IPS DF 19.7 (cell line): ENCODE results near the gene VTI1A.

Experiments
- DNase-seq: peaks from one replicate; pipeline ENCODE4 v3.0.0-alpha.2; 2013; ENCODE audit warnings: low read depth, low spot score

The VTI1A gene

DNA sequence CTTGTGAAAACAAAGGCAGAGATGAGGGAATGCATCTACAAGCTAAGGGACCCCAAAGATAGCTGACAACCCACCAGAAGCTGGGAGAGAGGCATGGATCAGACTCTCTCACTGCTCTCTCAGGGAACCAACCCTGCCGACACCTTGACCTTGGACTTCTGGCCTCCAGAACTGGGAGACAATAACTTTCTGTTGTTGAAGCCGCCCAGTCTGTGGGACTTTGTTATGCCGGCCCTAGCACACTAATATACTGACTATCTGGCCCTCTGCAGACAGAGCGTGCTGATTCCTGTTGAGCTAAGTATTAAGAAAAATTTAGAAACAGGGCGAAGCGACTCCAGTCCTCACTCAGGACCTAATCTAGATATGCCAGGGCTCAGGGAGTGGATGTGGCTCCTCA lies 358.7 kb downstream of the VTI1A start:
- no peak for DNase-seq

DNA sequence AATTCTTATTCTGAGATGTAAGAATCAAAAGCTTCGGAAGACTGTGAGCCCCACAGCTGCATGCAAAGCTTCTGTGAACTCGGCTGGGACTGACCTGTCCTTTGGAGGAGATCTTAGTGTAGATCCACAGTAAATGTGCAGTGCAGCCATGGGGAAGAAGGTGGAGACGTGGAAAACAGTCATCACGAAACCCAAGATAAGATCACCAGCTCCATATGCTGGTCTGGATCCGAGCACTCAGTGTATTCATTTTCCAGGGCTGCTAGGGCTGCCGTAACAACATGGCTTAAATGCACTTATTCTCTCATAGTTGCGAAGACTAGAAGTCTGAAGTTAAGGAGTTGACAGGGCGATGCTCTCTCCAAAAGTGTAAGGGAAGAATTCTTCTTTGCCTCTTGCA lies 360.0 kb downstream of the VTI1A start:
- DNase-seq, result no peak

DNA sequence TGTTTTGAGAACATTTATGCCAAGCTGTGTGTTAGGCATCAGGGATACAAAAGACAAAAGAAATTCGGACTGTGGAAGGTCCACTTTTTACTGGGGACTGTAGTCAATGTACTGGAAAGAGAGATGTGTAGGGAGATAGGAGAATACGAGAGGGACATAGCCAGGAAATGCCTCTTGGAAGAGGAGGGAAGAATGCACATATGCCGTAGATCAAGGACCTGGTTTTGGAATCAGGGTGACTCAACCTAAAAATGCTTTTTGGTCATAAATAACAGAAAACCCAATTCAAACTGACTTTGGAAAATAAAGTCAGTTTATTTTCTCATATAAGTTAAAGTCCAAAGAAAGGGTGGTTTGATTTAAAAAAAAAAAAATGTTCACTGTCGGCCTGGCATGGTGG lies 362.7 kb downstream of the VTI1A start:
- DNase-seq, result no peak

DNA sequence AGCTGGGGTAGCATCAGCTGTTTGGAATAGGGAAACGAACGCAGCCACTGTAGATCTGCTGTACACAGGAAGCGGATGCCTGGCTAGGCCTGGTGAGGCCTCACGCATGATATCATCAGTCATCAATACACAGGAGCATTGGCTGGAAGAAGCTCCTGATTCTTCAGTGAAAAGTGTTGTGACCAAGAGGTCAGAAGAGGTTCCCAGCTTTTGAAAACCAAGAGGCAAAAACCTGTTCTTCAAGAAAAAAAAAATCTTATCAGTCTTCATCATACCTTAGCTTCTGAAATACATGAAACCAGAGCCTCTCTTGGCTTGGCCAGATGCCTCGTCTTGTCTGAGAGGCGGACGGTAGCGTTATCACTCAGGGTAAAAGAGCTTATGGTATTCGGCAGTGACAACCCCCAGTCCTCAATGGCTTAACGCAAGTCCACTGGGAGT lies 363.7 kb downstream of the VTI1A start:
- DNase-seq, result no peak

DNA sequence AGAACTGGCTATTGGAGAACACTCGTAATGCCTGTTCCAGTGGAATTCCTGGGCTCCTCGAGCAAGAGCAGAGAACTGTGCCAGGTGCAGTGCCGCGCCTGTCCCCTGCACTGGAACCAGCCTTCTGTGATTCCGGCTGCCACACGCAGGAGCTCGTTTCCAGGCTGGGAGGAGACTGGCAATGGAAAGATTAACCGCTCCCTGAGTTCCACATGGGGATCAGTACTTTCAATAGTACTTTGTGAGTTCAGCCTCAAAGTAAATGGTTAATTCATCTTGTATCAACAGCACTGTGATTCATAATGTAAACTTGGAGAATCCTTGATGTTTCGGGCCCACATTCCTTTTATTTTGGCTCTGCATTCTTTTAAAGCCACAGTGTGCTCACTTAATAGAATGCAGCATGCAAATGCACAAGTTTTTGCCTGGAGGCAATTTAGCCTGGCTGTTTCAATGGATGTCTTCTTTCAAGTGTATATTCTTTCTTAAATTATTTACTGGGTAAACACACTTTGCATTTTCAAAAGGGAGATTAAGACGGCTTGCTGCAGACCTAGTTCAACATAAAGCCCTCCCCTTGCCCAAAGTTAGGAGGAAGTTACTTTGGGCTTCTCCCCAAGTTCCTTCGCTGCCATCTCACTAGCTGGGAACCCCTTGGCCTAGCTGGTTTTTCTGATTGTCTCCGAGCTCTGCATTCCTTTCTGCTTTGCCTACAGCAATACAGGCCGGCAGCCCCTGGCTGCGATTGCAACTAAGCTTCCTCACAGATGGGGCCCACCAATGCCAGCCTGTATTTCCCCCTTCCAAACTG lies 364.9 kb downstream of the VTI1A start:
- DNase-seq, result peak; percentile 80

DNA sequence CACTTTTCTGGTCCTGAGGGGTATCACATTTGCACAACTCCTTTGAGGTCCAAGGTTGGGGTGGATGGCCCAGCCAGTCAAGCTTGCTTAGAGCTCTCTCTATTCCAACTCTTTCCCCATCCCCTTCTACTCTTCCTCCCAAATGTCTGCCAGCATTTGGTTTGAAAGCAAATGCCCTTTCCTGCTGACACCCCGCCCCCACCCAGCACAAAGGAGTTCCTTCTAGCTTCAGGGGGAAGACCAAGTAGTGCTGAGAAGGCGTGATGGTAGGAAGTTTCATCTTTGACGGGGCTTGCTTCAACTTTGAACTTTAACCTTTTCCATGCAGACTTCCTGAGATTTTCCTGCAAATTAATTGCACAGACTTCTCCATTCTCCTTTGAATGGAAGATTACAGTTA lies 365.6 kb downstream of the VTI1A start:
- no peak for DNase-seq

DNA sequence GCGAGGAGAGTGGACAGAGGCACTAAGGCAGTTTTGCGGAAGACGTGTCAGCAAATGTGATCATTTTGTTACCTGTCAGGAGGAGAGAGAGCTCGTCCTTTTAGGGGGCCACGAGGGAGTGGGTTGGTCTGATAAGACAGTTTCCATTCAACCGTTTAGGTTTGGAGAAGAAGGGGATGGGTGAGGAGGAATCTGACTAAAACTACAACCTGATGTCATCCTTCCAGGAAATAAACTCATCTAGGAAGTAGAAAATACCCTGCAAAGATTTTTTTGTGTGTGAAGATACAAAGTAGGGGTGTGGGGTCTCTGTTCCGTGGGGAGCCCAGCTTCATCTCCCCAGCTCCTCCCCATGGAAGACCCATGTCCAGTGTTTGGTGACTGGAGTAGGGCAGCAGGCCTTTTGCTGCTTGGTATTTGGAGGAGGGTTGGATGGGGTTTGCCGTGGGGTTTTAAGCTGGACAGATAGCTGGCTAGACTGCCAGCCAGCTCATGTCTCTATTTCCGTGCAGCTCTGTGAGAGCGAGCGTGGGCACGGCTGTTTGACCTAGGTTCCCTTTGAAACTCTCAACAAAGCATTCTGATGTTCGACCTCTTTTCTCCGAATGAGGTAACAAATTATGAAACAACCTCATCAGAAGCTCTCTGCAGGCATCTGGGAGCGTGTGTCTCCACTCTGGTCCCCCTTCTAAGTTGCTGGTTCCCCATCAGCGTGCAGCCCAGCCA lies 367.0 kb downstream of the VTI1A start:
- DNase-seq, result no peak

DNA sequence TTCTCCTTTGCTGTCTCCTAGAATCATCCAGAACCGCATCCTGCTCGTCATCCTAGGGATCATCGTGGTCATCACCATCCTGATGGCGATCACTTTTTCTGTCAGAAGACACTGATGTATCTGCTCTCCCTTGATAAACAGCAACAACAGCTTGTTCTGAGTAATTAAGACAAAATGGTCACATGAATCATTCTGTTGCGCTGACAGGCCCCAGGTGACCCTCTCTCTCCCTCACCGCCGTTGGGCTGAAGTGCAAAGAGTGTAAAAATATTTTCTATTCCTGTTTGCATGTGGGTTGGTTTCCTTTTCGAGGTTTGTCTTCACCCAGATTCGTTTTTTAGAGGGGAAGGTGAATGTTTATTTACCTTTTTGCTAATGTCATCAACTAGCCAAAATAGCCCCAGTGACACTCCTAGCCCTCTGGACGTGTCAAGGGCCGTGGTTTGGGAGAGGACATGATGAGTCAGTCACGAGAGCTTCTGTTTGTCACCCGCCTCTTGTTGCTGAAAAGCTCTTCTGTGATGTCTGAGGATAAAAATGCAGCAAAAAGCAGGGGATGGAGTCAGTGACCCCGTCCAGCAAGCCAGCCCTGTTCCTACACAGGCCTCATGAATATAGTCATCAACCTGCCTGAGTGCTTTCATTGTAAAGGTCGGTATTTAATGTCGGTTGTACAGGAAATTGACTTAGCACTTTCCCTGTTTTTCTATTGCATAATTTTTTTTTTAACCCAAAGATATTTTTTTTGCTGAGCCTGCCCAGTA lies 368.4 kb downstream of the VTI1A start:
- DNase-seq, result no peak

DNA sequence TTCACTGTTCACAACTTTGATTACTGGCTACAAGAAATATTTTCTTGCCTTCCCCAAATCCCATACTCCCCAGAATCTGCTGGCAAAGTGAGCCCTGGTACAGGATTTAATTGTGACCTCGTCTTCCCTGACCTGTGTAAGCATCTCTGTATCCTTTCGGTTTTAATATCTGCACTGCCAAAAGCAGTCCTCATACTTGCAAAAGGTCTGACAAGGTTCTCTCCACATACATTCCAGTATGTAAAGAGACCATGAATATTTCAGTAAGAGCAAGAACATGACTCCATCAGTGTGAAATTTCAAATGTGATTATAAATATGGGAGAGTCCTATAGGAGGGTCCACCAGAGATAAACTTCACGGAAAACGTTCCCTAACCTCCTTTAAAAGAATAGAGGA lies 369.0 kb downstream of the VTI1A start:
- DNase-seq, result no peak

DNA sequence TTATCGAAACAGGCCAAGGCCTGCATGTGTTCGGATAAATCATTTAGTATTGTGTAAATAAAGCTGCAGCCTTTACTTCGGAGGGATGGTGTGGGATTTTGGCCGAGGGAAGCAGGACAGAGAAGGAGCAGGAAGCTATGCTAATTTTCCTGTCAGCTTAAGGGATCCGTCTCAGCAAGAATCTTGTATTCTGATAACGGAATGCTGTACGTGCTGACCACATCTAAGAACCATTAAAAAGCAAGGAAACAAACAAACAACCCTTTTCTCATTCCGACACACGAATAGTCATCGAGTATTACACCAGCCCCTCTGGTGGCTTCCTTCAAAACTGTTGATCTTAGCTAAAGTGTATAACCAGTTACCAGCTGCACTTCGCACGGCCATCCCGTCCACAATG lies 369.9 kb downstream of the VTI1A start:
- no peak for DNase-seq

DNA sequence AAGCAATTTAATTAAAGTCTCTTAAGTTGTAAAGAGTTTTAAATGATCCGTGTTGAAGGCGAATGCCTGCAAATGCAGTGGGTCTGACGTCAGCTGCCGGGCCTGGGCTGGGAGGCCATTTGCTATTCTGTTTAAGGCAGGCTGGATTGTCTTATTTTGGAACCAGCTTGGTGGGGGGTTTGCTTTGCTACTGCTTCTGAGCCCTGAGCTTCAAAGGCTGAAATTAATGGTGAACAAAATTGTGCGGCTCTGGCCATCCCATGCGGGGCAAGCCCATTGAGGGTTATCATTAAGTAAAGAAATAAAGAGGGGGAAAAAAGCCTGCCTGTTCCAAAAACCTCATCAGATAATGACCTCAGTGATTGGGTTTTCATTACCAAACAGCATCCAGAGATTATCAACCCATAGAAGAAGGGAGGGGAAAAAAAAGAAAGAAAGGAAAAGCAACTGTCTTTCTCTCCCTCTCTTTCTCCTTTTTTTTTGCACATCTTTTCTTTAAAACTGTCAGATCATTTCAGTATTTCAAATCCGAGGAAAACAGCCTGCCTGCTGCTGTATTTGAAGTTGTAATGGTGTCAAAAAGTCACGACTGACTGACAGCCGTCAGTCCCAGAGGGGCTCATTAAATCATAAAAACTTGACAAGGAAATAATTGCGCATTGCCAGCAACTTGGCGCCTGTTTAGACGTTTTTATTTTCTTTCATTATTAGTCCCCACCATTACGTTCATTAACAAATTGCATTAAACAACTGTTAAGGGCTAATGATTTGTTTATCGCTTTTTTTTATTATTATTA lies 371.2 kb downstream of the VTI1A start:
- DNase-seq, result no peak

DNA sequence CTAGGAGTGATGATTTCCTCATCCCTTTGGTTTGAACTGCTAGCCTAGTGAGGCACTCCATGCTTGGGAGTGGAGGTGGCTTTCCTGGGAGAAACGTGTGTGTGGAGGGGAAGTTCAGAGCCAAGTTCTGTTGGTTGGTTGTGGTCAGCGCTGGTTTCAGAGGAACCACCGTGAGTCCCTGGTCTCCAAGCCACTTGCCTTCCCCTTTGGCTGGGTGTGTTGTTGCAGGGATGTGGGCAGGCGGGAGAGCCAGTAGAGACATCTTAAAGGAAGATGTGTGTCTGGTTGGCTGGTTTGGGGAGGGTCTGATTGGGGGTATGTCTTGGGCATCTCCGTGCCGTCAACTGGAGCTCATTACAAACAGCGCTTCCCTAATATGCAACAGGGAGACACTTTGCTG lies 372.2 kb downstream of the VTI1A start:
- no peak for DNase-seq

DNA sequence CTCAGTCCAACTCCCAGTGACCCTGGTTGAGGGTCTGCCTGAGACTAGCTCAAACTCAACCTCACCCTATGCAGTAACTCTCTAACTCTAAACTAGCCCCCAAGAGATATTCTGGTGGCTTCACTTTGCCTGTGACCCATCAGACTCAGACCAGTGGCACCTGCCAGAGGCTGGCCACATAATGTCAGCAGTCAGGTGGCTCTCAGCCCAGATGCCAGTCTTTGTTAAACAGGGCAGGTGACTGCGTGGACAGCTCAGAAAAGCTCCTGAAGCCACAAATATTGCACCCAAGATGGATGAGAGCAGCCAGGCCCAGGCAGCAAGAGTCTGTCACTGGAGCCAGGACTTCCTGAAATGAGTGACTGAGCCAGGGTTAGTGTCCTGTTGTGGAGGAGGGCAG lies 373.3 kb downstream of the VTI1A start:
- no peak for DNase-seq

DNA sequence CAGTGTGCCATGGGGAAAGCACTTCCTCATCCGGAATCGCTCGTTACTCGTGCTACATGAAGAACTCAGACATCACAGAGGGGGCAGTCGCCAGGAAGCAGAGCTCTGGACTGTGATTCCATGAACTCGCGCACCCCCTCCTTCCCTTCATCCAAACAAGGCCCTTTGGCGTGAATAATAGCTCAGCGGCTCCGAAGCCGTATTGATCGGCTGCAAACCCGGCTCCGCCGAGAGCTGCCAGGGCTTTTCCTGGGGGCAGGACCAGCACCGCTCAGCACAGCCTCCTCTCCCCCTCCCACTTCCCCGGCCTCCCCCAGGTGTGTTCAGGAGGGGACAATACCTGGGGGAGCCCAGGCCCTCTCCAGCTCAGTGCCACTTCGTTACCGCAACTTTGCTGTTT lies 374.0 kb downstream of the VTI1A start:
- no peak for DNase-seq

DNA sequence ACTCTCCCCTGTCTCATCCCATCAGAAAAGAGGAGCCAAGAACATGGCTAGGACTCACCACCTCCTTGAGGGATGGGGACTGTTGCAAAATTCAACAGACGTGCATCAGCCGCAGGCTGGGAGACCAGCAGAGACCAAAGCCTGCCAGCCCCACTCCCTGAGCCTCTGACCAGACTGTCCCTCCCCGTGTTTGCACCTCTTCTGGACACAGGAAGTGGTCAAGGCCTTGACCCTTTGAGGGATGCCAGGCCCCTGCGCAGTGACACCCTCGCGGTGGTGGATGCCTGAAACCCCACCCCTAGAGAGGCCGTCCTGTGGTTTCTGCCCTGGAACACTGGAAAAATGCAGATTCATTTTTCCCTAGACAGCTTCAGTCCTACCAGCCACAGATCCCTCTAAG lies 374.6 kb downstream of the VTI1A start:
- DNase-seq, result no peak

DNA sequence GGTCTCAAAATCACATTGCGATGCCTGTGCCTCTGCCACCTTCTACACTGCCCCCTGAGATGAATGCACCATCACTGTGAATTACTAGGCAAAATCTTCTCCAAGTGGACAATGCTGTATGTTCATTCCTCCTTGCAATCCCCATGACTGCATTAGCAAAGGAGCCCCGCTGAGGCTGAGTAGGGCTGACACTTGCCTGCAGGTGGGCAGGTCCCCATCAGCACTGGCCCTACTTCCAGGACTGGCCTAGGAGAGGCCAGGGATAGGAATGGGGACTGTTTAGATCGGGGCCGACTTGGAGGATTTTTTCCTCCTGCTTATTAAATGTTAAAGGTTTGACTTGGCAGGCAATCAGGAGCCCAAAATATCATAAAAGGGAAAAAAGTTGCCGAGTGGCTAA lies 376.0 kb downstream of the VTI1A start:
- no peak for DNase-seq

DNA sequence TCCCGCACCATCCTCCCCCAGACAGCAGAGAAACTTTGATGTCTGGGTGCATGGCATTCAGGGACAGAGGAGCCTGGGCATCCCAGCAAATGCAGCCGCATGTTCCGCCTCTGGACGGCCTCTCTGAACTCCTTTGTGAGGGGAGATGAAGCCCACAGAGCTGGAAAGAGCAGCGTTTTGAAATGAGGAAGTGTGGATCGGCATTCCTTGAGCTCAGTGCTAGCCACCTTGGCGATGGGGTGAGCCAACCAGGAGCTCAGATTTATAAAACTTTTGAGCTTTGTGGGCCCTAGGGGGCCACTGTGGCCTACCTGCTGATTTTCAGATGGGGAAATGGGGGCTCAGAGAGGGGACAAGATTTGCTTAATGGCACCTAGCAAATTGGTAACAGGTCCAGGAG lies 376.6 kb downstream of the VTI1A start:
- no peak for DNase-seq

DNA sequence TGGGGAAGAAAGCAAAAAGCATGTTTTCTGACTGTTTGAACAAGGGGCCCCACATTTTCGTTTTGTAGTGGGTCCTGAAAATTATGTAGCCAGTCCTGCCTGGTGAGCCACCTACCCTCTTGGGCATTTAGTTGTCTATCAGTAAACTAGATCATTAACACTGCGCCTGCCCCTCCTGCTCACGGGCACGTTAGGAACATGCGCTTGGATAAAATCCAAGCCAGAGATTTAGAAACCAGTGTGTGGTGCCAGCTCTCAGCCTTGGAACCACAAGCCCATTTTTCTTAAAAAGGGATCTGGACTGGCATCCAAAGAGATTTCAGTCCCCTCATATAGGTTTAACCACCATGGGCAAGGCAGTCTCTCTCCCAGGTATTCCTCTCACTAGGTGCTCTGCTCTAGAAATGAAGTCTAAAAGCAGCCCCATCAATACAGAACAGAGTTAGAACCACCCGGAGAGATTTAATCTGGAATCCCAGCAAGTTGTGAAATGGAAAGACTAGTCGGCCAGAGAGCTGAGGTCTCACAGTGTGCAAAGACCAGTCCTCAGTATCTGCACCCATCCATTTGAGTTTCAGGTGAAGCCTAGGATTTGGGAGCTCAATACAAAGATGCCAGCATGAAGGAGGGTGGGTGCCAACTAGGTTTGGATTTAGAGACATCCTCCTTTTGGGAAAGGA lies 379.1 kb downstream of the VTI1A start:
- no peak for DNase-seq

DNA sequence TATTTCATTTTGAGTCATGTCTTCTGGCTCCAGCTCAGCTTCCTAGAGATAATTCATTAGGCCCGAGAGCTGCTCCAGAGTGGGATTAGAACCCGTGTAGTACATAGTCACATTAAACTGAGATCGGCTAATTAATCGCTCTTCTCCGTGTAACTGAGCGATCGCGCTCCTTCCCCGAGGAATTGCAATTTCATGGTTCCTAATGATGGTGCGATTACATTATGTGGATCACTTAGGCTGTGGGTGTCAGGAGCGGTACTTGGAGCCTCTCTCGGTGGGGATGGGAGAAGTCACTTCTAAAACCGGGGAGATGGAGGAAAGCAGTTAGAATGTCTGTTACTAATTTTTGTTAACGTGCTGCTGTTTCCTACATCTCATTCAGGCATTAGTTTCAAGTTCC lies 380.1 kb downstream of the VTI1A start:
- no peak for DNase-seq

DNA sequence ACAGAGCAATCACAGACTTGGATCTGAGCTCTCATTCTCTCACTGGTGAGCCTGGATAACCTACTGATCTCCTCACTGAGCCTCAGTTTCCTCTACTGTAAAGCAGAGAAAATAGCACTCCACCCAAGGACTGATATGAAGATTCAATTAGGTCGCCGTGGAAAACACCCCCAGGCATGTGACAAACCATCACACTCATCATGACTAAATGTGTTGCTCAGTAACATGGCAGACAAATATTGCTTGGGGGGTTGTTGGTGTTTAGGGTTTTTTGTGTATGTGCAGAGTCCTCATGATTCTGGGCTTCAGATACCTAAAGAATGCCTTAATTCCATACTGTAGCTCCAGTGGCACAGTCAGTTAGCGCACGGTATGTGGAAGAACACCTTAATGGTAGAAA lies 380.9 kb downstream of the VTI1A start:
- DNase-seq, result no peak

DNA sequence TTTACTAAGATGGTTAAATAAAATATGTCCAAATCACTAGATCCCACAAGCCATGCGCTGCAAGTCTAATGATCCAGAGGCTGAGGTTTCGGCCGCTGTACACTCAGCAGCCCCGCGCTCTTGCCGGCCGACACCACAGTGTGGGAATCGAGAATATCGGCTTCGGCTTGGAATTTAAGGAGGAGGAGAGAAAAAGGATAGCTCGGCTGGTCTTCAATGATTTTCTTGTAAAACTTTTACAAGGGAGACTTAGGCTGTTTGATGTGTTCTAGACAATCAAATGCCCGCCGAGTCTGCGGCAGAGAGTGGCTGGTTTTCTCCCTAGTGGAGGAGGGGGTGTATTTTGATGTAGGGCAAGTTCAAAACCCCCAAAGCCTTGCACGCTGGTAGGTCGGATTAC lies 384.8 kb downstream of the VTI1A start:
- DNase-seq, result no peak
